T-helper 1 cell (primary cell): Measurements from ENCODE around the gene COL7A1.

ENCODE experiments used
- DNase-seq, 5 donors: peaks; one replicate each; pipeline ENCODE4 v3.0.0-alpha.2; 2012 to 2020

The COL7A1 gene

GRCh38 chr3:48619541-48620524 is 24.7 kb upstream of the COL7A1 start:
- DNase-seq, result no peak

GRCh38 chr3:48617559-48617958 is 22.4 kb upstream of the COL7A1 start:
- DNase-seq, result no peak

GRCh38 chr3:48614044-48614443 is 18.9 kb upstream of the COL7A1 start:
- peak in 1 of 5 donors; percentile 48 for DNase-seq

GRCh38 chr3:48612309-48612708 is 17.2 kb upstream of the COL7A1 start:
- DNase-seq, result no peak

GRCh38 chr3:48609088-48610005 is 14.2 kb upstream of the COL7A1 start, which contains the start of gene UQCRC1:
TSS of gene UQCRC1 (minus strand) at chr3:48609646. CDS start at chr3:48609620, 26 bp downstream.
- DNase-seq, result peak; percentile 85 to 94 (median 87)

- no peak for DNase-seq
Observed at GRCh38 chr3:48607519-48607918, 12.4 kb upstream of the COL7A1 start.

- DNase-seq, result no peak
Observed at GRCh38 chr3:48601622-48601994, 6.5 kb upstream of the COL7A1 start.

- DNase-seq, result no peak
Observed at GRCh38 chr3:48600711-48601621, 5.8 kb upstream of the COL7A1 start.

- DNase-seq, result no peak
Observed at GRCh38 chr3:48599509-48600285, 4.6 kb upstream of the COL7A1 start.

GRCh38 chr3:48599077-48599501 is 4.0 kb upstream of the COL7A1 start:
- no peak for DNase-seq

- DNase-seq, result no peak
Observed at GRCh38 chr3:48598323-48599076, 3.4 kb upstream of the COL7A1 start.

- no peak for DNase-seq
Observed at GRCh38 chr3:48597408-48597800, 2.3 kb upstream of the COL7A1 start.

GRCh38 chr3:48596676-48597407 is 1.7 kb upstream of the COL7A1 start:
- no peak for DNase-seq

GRCh38 chr3:48596157-48596556 is 1.0 kb upstream of the COL7A1 start:
- no peak for DNase-seq

- no peak for DNase-seq
Observed at GRCh38 chr3:48595526-48596121, 495 bp upstream of the COL7A1 start.

- no peak for DNase-seq
Observed at GRCh38 chr3:48594417-48595049, 596 bp downstream of the COL7A1 start.

GRCh38 chr3:48593337-48593736 is 1.8 kb downstream of the COL7A1 start:
- DNase-seq, result no peak

- DNase-seq, result no peak
Observed at GRCh38 chr3:48592519-48593087, 2.5 kb downstream of the COL7A1 start.
